Epithelial cell of proximal tubule (primary cell): ENCODE data around the gene FAM193B. TPM values are rescaled to one million over a fixed set of nuclear protein-coding genes. Genes with fewer than 3 reads are reported as not detected.

Source experiments
- DNase-seq: peaks from one replicate; pipeline ENCODE4 v3.0.0-alpha.2; 2011; ENCODE audit warnings: low read depth
- H3K4me3 ChIP-seq: 2 replicates; pipeline ENCODE4 v1.5.1; 2011; ENCODE audit warnings: low read depth, mild to moderate bottlenecking, low read length
- CTCF ChIP-seq: conservative IDR thresholded peaks from 2 replicates; pipeline ENCODE4 v1.5.1; 2012; ENCODE audit warnings: low read depth, mild to moderate bottlenecking, low read length
- total RNA-seq: library from RNA; depleted of rRNA; stranded (reverse); fragments of >200 nt; gene quantifications from 2 replicates; pipeline ENCODE4 v1.2.3, GENCODE V29; 2015

FAM193B gene
- total RNA-seq, 1 donor from 2014 or later, result 36.4 TPM

GRCh38 chr5:177474846-177475562 lies 79.4 kb downstream of the FAM193B start:
- no peak for TF ChIP-seq CTCF

GRCh38 chr5:177474002-177474476 lies 80.3 kb downstream of the FAM193B start:
- no peak for DNase-seq
- H3K4me3 ChIP-seq, result no peak overlapping the region
- TF ChIP-seq CTCF, result no peak

More at GRCh38 chr5:177474846-177475562, 79.4 kb downstream of the FAM193B start:
- no peak for DNase-seq
- no peak overlapping the region for H3K4me3 ChIP-seq

- no peak for DNase-seq
- TF ChIP-seq CTCF, result no peak
- H3K4me3 ChIP-seq, result peak within 1 kb of the TSS; percentile 78
Measured at GRCh38 chr5:177473443-177474001, 80.8 kb downstream of the FAM193B start, which contains the start of gene DBN1. DBN1 (minus strand) TSS chr5:177473634; CDS start chr5:177473521, 113 bp downstream.

GRCh38 chr5:177472460-177473442 lies 81.6 kb downstream of the FAM193B start:
- peak overlapping the region; percentile 78 for H3K4me3 ChIP-seq
- no peak for DNase-seq
- no peak for TF ChIP-seq CTCF

- DNase-seq, result no peak
- no peak for TF ChIP-seq CTCF
Measured at GRCh38 chr5:177471610-177472356, 82.6 kb downstream of the FAM193B start.

GRCh38 chr5:177470759-177471536 lies 83.4 kb downstream of the FAM193B start:
- H3K4me3 ChIP-seq, result peak overlapping the region; percentile 18
- no peak for DNase-seq
- TF ChIP-seq CTCF, result no peak

More at GRCh38 chr5:177471610-177472356, 82.6 kb downstream of the FAM193B start:
- H3K4me3 ChIP-seq, result peak overlapping the region; percentile 78
